ENCODE data around the gene ADGRD1.

ADGRD1 gene

GRCh38 chr12:131188131-131189050, 234.7 kb downstream of the ADGRD1 start:
- DNase-seq, result no peak

DNA sequence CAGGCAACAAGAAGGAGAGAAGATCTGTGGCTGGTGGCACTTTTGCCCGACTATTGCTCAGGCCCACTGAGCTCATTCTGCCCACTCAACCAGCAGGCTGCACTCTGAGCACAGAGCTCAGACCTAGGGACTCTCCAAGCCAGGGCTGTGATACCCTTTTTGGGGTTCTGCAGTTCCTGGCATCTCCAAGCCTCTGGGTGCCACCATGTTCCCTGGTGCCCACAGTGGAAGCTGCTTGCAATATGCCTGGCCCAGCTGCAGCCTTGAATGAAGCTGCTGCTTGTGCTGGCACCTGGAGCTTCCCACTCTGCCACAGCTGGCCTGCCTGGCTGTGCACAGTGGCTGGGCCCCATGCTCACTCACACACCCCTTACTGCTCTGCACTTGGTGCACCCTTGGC, 236.1 kb downstream of the ADGRD1 start:
- no peak for DNase-seq

GRCh38 chr12:131190965-131191364, 237.3 kb downstream of the ADGRD1 start:
- no peak for DNase-seq
